SIG-M5 treated with dmso at 0.1 percent for 504 hours (cell line): ENCODE measurements around the gene SIX5.

Experiments used
- DNase-seq: peaks from one replicate; lab custom pipeline; 2025; ENCODE audit not compliant: unreplicated experiment; lab: John Stamatoyannopoulos, UW

SIX5 gene

DNA sequence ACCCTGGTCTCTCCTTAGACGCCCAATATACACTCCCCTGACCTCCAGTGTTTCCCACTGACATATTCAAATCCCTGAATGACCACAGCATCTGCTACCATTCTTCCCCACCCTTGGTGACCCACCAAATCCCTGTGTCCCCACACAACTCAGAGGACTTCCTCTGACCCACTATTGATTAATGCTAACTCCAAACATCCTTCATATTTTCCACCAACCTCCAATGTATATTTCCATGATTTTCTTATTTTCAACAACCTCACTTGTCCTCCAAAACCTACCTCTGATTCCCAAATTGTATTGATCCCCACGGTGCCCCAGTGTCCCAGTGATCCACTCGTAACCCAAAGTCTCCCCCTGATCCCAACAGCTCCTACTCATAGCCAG is 24.1 kb upstream of the SIX5 start:
- no peak for DNase-seq

DNA sequence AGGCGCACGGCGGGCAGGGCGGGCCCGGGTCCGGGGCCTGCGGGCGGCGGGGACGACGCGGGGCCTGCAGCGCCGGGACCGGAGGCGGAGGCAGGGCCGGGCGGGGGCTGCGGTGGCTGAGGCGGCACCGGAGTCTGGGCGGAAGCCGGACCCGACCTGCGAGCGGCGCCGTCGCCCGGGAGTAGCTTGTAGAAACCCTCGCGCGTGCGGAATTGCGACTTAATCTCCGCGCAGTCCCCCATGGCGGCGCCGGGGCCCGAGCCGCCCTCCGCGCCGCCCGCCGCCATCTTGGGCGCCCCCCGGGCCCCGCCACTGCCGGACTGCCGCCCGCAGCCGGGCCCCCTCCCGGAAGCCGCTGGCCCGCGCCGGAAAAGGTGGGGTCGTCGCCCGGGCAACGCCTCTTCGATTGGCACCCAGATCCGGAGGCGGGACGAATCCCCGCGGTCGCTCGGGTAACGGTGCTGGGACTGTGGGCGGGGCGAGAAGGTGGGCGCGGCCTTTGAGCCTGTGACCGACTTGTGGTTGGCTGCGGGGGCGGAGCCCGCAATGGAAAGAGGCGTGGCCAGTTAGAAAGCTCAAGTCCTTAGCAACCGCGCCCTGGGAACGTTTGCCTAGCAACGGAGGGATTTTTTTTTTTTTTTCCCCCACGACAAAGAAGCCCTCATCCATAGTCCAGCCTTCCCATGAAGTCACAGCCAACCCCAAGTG is 23.6 kb upstream of the SIX5 start, which contains the start of gene DMWD:
DMWD (minus strand) TSS at position 376 of the 708 bp plus-strand sequence; CDS start at position 287, 89 bp downstream.
- peak; percentile 92 for DNase-seq

DNA sequence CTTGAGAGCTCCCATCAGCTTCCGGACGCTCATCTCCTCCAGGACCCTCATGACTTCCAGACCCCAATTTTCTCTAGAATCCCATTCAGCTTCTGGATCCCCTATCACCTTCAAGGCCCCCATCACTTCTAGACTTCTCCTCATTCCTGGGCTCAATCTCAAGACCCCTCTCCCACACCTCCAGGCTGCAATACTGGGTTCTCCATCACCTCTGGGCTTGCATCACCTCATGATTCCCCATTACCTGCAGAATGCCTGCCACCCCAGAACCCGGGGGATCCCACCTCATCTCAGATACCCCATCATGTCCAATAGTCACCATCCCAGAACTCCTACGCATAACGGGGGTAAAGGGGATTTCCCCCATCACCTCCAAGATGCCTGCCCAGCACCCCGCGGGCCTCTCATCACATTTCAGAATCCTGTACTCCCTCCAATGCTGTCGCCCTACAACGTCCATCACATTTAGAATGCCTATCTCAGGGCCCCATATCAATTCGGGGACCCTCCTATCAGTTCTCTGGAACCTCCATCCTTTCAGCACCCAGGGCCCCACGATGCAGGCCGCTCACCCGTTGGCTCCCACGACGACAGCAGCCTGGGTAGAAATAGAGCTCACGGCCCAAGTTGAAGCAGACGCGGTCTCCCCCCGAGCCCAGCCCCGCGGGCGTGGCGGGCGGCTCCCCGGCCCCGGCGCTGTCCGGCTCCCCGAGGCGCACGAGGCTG is 22.9 kb upstream of the SIX5 start:
- DNase-seq = no peak

DNA sequence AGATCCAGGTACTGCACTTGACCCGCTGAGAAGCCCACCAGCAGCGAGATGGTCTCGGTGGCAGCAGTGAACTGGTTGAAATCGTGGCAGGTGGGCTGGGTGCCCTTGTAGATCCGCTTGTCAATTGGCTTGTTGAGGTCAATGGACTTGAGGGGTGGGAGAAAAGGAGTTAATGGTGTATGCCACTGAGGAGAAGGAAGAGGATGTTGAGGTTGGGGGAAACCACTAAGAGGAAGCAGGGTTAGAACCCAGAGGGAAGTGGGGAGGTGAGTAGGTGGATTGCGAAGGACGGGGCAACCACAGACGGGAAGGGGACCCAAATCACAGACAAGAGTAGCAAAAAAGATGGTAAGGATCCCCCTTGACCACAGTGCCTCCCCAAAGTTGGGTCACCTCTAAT is 21.9 kb upstream of the SIX5 start:
- peak; percentile 92 for DNase-seq

DNA sequence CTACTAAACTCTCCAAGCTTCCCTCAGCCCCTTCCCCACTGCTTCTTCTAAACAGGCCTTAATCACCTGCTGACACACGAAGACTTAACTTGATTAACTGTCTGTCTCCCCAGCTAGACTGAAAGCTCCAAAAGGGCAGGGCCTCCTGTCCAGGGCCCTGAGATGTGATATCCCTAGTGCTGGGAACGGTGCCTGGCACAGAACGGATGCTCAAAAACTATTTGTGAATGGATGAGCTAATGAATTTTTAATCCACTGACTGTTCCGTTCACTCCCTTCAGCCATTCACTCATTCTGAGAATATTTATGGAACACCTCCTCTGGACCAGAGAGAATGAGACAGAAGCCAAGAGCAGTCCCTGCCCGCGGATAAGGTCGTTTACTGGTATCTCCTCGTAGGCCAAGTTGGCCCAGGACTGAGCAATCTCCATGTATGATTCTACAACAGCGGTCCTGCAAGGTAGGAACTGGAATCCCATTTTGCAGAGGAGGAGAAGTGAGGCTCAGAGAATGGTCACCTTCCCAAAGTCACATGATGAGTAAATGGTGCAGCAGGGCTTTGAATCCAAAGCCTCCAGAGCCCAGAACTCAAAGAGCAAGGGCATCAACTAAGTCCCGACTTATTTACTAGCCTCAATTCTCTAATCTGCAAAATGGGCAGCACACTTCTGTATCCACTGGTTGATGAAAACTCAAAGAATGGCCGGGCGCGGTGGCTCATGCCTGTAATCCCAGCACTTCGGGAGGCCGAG is 20.2 kb upstream of the SIX5 start:
- DNase-seq = no peak

DNA sequence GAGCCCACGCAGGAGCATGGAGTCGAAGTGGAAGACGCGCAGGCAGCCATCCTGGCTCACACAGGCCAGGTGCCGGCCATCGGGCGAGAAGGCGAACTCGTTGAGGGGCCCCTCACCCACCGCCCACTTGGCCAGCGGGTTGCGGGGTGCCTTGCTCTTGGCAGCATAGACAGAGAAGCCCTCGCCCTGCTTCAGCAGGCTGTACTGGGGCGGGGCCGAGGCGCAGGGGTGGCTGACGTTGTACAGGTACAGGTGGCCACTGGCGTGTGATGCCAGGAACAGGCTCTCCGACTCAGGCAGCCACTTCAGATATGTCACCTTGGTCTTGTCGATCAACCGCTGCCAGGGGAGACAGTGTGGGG is 17.5 kb upstream of the SIX5 start:
- no peak for DNase-seq

DNA sequence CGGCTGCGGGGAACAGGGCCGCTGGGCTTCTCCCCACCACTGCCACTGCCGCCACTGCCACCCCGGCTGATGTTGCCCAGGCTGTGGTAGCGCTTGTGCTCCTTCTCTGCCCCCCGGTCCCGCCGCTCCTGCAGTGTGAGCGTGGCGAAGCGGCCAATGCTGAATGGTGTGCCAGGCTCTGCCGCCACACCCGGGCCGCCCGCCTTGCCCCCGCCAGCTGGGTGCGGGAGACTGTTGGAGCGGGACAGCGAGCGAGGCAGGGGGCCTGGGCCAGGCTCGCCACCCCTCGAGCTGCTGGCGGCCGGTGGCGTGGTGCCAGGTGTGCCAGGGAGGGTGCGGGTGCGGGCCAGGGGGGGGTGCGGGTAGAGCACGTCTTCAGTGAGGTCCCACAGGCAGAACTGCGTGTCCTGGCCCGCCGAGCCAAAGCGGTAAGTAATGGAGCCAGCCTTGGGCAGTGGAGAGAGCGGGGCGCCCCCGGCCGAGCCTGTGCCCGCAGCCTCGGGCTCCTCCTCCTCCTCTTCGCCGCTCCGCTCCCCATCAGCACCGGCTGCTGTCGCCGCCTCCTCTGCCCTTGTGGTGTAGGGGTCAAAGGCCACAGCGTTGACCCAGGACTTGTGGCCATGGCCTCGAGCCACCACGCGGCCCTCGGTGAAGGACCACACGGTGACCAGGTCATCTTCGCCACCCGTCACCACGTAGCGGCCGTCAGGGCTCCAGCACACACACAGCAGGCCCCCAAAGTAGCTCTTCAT is 16.9 kb upstream of the SIX5 start:
- no peak for DNase-seq

DNA sequence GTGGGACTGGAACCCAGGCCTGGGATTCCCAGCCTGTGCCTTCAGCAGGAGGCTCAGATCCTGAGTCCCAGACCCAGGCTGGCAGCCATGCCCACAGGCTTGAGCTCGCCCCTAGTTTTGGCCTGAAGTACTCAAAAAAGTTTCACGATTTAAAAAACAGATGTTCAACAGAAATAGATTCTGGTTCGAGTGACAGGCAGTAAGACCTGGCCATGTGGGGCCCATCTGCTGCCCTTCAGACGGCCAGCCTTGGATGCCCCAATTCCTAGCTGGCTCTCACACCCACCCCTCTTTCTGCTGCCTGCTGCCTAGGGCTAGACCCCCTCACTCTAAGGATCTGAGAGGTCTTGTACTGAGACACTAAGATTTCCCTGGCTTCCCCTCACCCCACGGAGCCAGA is 16.0 kb upstream of the SIX5 start:
- DNase-seq = no peak

DNA sequence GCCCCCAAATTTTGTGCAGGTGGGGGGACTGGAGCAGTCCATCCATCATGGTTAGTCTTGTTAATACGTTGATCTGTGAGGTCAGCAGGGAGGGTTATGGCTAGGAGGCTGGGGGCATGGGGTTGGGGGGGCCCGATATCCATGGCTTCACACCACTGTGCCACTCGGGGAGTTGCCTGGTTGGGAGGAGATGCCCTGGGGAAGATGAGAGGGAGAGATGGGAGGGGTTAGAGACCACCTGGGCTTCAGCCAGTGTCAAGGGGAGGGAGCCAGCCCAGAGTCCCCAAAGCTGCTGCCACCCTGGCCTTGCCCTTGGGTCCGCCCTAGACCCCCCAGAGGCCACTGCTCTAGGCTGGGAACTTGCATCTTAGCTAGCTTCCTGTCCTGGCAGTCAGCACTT is 15.0 kb upstream of the SIX5 start:
- no peak for DNase-seq

DNA sequence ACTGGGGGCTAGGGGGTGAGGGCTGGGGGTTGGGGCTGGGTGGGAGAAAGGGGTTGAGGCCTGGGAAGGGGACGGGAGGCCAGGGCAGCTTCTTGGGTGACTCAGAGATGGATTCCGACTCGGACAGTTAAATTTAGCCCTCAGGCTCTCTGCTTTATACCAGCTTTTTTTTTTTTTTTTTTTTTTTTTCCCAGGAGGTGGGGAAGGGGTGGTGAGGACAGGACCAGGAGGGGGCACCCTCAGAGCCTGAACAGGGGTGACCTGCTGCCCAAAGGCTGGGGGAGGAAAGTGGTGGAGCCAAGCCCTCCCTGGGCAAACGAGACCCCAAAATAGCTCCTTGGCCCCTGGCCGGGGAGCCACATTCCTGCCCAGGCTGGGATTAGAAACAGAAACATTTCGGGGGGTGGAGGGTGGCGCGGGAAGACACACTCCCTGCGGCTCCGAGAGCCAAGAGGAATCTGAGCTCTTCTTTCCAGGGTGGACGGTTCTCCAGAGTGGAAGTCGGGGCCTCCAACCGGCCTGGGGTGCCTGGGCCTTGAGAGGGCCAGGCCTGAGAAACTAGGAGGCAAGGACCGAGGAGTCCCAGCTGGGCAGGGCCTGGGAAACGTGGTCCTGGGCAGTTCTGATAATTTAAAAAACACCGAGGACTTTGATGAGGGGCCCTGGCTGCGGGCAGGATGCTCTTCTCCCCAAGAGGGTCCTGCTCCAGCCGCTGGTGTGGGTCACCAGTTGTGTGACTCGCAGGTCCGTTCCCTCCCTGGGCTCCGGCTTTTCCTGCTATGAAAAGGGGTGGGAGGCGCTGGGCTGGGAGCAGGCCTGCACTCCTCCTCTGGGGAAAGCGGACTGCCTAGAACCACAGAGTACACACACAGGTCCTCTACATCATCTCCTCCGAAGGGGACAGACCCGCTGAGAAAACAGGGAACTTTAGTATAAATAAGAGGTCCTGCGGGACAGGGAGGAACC is 14.1 kb upstream of the SIX5 start:
- DNase-seq = no peak

DNA sequence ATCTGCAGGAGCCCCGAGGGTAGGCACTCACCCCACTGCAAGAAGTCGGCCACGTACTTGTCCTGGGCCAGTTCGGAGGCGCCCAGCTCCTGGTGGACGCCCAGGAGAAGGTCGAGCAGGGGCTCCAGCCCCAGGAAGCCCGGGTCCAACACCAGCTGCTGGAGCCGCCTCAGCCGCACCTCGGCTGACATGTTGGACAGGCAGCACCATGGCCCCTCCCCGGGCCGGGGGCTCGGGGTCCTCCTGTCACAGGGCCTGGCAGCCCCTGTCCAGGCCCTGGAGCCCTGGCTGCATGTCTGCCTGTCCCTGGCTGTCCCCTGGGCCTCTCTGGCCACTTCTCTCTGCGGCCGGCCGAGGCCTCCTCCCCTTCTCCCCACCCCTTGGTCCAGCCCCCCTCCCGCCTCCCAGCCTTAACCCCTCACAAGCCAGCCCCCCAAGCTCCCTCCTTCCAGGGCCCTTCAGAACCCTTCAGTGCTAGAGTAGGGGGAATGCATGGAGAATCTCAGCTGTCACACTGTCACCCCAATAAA is 13.2 kb upstream of the SIX5 start, which contains the start of gene DMPK:
DMPK (minus strand) TSS at position 329 of the 530 bp plus-strand sequence; CDS start at position 191, 138 bp downstream.
- DNase-seq = no peak

DNA sequence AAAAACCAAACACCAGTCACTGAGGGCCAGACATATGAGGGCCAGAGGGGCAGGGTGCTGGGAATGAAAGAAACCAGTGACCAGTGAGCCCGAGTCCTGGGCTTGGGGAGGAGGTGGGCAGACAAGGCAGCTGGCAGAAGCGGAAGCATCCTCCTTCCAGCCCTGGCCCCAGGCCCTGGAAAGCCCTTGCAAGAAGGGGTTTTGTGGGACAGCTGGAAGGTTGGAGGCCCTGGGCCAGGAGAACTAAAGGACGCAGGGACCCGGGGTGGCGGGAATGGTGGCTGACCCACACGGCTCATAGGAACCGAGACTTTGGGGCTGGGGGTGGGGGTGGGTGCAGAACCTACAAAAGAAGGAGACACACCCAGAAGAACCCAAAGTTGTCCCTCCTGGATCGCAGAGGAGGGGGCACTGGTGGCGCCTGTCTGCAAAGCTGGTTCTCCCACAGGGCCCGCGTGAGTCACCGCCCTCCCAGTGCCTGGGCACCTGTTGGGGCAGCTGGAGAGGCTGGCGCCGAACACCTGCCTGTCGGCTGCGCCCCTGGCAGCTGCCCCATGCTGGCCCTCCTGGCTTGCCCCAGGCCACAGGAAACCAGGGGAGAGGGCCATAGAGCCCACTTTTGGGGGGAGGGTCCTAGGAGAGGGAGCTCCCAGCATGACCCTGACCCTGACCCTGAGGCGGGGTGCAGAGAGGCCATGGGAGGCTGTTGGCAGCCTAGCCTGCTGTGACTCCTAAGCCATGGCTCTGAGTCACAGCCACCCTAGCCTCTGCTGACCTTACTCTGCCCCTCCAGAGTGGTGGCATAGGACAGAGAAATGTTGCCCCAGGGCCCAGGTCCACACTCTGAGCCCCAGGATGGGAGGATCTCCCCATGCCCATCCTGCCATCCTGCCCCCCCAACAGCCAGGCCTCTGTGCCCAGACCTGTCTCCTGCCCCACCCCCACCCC is 12.4 kb upstream of the SIX5 start:
- DNase-seq = no peak

DNA sequence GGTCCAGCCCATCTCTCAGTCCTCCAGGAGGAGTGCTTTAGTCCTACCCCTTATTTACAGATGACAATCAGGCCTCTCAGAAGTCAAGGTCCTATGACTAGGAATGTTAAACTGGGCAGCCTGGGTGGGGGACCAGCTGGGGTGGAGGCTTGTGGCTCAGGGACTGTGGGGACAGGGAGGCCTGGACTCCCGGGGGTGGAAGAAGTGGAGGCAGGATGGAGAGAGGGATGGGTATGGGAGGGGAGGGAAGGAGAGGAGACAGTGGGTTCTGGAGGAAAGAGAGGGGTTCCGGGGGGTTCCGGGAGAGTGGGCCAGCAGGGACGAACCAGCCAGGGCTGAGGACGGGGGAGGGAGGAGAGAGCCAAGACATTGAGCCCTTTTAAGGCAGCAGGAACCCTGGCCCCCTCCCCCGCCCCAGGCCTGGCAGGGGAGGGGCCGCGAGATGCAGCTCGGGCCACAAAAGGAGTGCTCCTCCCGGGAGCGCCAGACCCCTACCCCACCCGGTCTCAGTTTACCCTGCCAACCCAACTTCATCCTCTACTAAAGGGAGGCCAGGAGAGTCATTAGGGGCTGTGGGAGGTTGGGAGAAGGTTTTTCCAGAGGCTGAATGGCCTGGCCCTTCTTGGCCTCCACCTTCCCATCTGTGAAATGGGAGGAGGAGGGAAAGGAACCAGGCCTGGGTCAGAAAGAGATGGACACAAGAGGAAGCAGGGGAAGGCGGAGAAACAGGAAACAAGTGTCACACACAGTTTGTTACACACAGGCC is 11.6 kb upstream of the SIX5 start:
- DNase-seq = no peak

DNA sequence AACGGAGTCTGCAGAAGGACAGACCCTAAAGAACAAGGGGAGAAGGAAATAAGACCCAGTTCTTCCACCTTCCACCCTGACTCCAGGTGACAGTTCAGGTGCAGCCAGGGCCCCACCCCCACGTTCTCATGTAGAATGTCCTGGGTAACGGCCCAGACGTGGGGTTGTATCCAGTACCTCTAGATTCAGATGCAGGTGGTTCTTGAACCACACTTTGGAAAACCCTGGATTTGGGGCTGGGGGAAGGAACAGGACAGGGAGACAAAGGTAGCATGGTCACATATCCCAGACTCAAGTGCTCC is 11.0 kb upstream of the SIX5 start:
- DNase-seq = no peak

DNA sequence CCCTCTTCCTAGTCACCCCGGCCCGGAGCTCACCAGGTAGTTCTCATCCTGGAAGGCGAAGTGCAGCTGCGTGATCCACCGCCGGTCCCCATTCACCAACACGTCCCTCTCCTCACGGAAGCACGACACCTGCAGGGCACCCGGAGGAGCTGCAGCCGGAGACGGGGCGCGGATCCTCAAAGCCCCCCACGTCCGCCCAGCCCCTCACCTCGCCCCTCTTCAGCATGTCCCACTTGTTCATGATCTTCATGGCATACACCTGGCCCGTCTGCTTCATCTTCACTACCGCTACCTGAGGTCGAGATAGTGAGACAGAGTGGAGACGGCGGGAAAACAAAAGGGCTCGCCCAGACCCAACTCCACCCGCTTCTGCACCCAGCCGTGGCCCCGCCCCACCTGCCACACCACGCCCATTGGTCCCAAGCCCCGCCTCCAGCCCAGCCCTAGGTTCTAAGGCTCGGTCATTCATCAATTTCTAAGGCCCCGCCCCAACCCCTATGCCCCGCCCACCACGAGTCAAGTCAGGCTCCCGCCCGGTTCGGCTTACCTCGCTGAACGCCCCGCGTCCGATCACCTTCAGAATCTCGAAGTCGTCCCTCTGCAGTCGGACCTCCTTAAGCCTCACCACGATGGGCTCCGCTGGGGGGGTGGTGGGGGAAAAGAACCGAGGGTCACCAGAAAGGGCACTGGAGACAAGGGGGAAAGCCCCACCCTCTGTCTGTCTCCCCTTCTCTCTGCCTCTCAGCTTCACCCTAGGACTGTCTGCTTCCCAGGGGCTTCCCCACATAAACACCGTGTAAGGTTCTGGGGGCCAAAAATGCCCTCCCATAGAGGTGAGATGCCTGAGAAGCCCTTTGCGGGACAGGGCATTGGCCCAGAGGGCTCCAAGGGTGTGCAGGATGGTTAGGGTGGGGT is 10.4 kb upstream of the SIX5 start:
- peak; percentile 67 for DNase-seq

DNA sequence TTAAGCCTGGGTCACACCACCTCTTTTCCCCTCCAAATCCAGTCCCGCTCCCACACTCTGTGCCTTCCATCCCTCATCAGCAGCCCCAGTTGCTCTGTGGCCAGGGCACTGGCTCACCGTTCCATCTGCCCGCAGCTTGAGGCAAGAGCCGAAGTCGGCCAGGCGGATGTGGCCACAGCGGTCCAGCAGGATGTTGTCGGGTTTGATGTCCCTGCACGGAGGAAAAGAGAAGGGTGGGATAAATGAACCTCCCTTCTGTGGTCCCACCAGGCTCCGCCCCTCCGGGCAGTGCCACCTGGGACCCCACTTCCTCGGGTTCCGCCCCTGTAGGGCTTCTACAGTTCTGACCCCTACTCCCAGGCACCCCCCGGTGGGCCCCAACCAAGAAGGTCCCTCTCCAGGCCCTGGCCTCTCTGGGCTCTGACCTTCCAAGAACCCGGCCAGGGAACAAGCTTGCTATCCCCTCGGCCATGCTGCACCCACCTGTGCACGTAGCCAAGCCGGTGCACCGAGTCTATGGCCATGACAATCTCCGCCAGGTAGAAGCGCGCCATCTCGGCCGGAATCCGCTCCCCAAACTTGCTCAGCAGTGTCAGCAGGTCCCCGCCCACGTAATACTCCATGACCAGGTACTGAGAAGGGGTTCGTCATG is 9.1 kb upstream of the SIX5 start:
- no peak for DNase-seq
